HG02763 (cell line): ENCODE data around the gene B3GALT6.

Source experiments
- ATAC-seq: cut with Tn5 transposase; IDR thresholded peaks from one replicate; pipeline ENCODE4 v1.9.1; 2021; ENCODE audit warnings: mild to moderate bottlenecking, moderate library complexity; ENCODE audit not compliant: unreplicated experiment

The B3GALT6 gene

GRCh38 chr1:1259951-1260600 is 28.0 kb downstream of the B3GALT6 start:
- ATAC-seq = no peak

GRCh38 chr1:1260843-1261560 is 29.0 kb downstream of the B3GALT6 start:
- ATAC-seq = no peak

- no peak for ATAC-seq
Measured at GRCh38 chr1:1262071-1262470, 30.0 kb downstream of the B3GALT6 start.

GRCh38 chr1:1262758-1263157 is 30.7 kb downstream of the B3GALT6 start:
- ATAC-seq = no peak

- no peak for ATAC-seq
Measured at GRCh38 chr1:1264026-1264425, 32.0 kb downstream of the B3GALT6 start.

GRCh38 chr1:1264868-1265272 is 32.8 kb downstream of the B3GALT6 start:
- no peak for ATAC-seq

GRCh38 chr1:1267488-1268283 is 35.6 kb downstream of the B3GALT6 start:
- no peak for ATAC-seq

- no peak for ATAC-seq
Measured at GRCh38 chr1:1268284-1268682, 36.2 kb downstream of the B3GALT6 start.

GRCh38 chr1:1270813-1271212 is 38.8 kb downstream of the B3GALT6 start:
- ATAC-seq = no peak

GRCh38 chr1:1272341-1273208 is 40.5 kb downstream of the B3GALT6 start:
- ATAC-seq = no peak

GRCh38 chr1:1273209-1273511 is 41.1 kb downstream of the B3GALT6 start:
- ATAC-seq = peak; percentile 9

GRCh38 chr1:1273512-1274298 is 41.7 kb downstream of the B3GALT6 start, which contains the start of gene UBE2J2:
UBE2J2 (minus strand) TSS chr1:1273854; CDS start chr1:1267992, 5,862 bp downstream.
- ATAC-seq = peak; percentile 91

- no peak for ATAC-seq
Measured at GRCh38 chr1:1274299-1274930, 42.4 kb downstream of the B3GALT6 start.

GRCh38 chr1:1274931-1275431 is 42.9 kb downstream of the B3GALT6 start:
- no peak for ATAC-seq

GRCh38 chr1:1275836-1276235 is 43.8 kb downstream of the B3GALT6 start:
- ATAC-seq = no peak

GRCh38 chr1:1278620-1279019 is 46.6 kb downstream of the B3GALT6 start:
- ATAC-seq = no peak

GRCh38 chr1:1279028-1279427 is 47.0 kb downstream of the B3GALT6 start:
- ATAC-seq = no peak

GRCh38 chr1:1280782-1281481 is 48.9 kb downstream of the B3GALT6 start:
- no peak for ATAC-seq
